Activated T-cell treated with anti-CD3 and anti-CD28 coated beads for 24 hours (primary cell): ENCODE data around the gene BANP.

ENCODE experiments used
- DNase-seq: peaks from one replicate; pipeline ENCODE4 v3.0.0-alpha.2; 2020; ENCODE audit warnings: low read depth

BANP gene

GRCh38 chr16:87949071-87949744, 2.0 kb upstream of the BANP start:
- DNase-seq, result no peak

GRCh38 chr16:87951552-87952538, 611 bp downstream of the BANP start:
- no peak for DNase-seq

GRCh38 chr16:87952751-87953150, 1.5 kb downstream of the BANP start:
- DNase-seq, result no peak

GRCh38 chr16:87953308-87954215, 2.3 kb downstream of the BANP start:
- DNase-seq, result no peak

GRCh38 chr16:87954361-87954760, 3.1 kb downstream of the BANP start:
- no peak for DNase-seq

GRCh38 chr16:87954826-87955225, 3.6 kb downstream of the BANP start:
- no peak for DNase-seq

- no peak for DNase-seq
Measured at GRCh38 chr16:87955302-87956097, 4.3 kb downstream of the BANP start.

GRCh38 chr16:87956098-87956364, 4.8 kb downstream of the BANP start:
- DNase-seq, result no peak

GRCh38 chr16:87956365-87957231, 5.4 kb downstream of the BANP start:
- DNase-seq, result peak; percentile 73

- DNase-seq, result no peak
Measured at GRCh38 chr16:87957296-87958094, 6.3 kb downstream of the BANP start.

- no peak for DNase-seq
Measured at GRCh38 chr16:87958632-87959031, 7.4 kb downstream of the BANP start.

- DNase-seq, result no peak
Measured at GRCh38 chr16:87959391-87959990, 8.3 kb downstream of the BANP start.

GRCh38 chr16:87960296-87960695, 9.1 kb downstream of the BANP start:
- DNase-seq, result no peak

- DNase-seq, result no peak
Measured at GRCh38 chr16:87960852-87961251, 9.6 kb downstream of the BANP start.

- DNase-seq, result no peak
Measured at GRCh38 chr16:87961623-87962022, 10.4 kb downstream of the BANP start.

GRCh38 chr16:87963400-87963799, 12.2 kb downstream of the BANP start:
- peak; percentile 66 for DNase-seq

GRCh38 chr16:87964049-87964659, 12.9 kb downstream of the BANP start:
- DNase-seq, result no peak

GRCh38 chr16:87965417-87965816, 14.2 kb downstream of the BANP start:
- DNase-seq, result no peak
